Measurements from ENCODE around the gene EIF4A3.

Gene EIF4A3

GRCh38 chr17:80147035-80147822 is at the start of gene EIF4A3:
Gene EIF4A3 (minus strand): TSS chr17:80147128. CDS start chr17:80146961, 167 bp downstream.
- peak; percentile 98 for DNase-seq

- no peak for DNase-seq
Measured at GRCh38 chr17:80196652-80197051, 49.7 kb upstream of the EIF4A3 start.

GRCh38 chr17:80195671-80196529 is 49.0 kb upstream of the EIF4A3 start:
- DNase-seq: no peak

DNA sequence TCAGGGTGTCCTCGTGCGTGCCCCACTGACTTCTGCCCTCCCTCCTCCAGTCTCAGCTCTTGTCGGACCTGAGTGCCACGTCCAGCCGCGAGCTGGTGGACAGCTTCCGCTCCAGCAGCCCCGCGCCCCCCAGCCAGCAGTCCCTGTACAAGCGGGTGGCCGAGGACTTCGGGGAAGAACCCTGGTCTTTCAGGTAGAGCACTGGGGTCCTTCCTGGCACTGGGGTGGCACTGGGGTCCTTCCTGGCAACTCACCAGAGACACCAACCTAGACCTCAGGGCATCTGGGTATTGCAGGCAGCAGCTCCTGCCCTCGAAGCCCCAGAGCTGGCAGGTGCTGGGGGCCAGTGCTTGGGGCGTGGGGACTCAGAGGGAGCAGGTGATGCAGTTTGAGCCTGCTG is 48.2 kb upstream of the EIF4A3 start:
- no peak for DNase-seq

- no peak for DNase-seq
Measured at GRCh38 chr17:80191865-80192661, 45.1 kb upstream of the EIF4A3 start.

GRCh38 chr17:80191192-80191591 is 44.3 kb upstream of the EIF4A3 start:
- no peak for DNase-seq

DNA sequence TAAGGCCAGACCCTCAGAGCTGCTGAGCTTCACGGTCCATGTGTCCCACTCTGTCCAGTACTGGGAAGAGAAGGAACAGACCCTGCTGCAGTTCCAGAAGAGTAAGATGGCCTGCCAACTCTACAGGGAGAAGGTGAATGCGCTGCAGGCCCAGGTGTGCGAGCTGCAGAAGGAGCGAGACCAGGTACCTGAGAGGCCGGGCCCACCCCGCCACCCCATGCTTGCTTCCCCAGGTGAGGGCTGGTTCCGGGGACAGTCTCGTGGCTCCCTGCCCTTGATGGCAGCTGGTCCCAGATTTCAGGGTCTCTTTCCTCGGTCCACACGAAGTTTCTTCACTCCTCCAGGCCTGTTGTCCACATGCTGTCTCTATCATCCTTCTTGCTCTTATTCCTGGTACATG is 43.8 kb upstream of the EIF4A3 start:
- DNase-seq: no peak

- DNase-seq: no peak
Measured at GRCh38 chr17:80189611-80190010, 42.7 kb upstream of the EIF4A3 start.

DNA sequence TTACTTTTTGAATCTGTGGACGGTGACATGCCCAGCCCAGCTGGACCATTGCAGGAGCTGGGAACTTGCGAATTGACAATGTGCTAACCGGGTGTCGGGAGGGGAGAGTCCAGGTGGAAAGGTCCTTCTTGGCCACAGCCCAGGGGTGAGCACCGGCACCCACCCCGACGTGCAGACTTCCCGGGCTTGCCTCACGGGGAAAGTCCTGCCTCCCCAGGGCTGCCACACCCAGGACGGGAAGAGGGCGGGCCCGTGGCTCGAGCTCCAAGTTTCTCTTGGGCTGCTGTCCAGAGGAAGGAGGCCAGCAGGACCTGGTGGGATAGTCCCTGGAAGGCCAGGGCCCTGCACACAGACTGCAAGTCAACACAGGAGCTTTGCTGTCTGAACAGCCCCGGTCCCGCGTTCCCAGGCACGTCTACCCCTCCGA is 40.6 kb upstream of the EIF4A3 start:
- peak; percentile 25 for DNase-seq

- peak; percentile 54 for DNase-seq
Measured at GRCh38 chr17:80187090-80187489, 40.2 kb upstream of the EIF4A3 start.

DNA sequence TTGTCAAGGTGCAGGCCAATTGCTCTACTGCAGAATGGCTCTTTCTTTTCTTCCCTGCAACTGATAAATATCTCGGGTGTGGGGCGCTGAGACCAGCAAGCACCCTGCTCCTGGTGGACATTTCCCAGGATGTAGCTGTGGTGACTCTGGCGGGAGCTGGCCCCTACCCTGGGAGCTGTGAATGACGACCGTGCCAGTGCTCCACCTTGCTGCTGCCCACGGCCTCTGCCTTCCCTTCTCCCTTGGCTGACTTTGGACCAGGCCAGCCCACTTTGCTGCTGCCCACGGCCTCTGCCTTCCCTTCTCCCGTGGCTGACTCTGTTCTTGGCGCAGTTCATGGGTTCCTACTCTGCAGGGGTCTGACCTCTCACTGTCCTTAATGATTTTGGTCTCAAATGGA is 39.0 kb upstream of the EIF4A3 start:
- no peak for DNase-seq

DNA sequence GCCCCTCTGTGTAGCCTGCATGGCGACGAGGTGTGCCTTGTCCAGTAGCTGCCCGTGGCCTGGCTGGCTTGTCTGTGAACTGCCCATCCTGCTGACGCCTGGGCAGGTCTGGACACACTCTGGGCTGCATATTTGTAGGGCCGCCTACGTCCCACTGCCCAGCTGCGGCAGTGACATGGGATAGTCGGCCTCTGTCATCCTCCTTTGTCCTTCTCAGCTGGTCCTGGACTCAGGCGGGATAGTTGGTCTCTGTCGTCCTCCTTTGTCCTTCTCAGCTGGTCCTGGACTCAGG is 37.4 kb upstream of the EIF4A3 start:
- no peak for DNase-seq

DNA sequence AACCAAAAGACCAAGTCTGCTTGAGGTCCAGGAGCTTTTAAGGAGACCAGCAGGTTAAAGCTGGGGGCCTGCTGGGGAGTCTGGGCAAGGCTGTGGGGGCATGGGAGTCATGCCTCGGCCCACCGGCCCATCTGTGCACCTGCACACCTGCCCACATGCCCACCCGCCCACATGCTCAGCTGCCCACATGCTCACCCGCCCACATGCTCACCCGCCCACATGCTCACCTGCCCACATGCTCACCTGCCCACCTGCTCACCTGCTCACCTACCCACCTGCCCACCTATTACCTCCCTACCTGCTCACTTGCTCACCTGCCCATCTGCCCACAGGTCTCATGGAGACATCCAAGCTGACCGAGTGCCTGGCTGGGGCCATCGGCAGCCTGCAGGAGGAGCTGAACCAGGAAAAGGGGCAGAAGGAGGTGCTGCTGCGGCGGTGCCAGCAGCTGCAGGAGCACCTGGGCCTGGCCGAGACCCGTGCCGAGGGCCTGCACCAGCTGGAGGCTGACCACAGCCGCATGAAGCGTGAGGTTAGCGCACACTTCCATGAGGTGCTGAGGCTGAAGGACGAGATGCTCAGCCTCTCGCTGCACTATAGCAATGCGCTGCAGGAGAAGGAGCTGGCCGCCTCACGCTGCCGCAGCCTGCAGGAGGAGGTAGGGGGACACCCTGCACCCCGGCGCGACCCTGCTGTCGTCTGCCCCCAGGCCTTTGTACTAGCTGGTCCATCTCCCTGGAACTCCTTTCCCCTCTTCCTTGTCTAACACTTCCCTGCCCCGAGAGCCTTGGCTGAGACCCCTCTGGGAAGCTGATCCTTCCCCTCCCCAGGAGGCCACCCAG is 36.9 kb upstream of the EIF4A3 start:
- no peak for DNase-seq

GRCh38 chr17:80182845-80183223 is 35.9 kb upstream of the EIF4A3 start:
- no peak for DNase-seq

GRCh38 chr17:80182118-80182844 is 35.4 kb upstream of the EIF4A3 start:
- no peak for DNase-seq

- no peak for DNase-seq
Measured at GRCh38 chr17:80181431-80181830, 34.5 kb upstream of the EIF4A3 start.

GRCh38 chr17:80180192-80180591 is 33.3 kb upstream of the EIF4A3 start:
- no peak for DNase-seq

- DNase-seq: no peak
Measured at GRCh38 chr17:80177986-80178595, 31.2 kb upstream of the EIF4A3 start.

DNA sequence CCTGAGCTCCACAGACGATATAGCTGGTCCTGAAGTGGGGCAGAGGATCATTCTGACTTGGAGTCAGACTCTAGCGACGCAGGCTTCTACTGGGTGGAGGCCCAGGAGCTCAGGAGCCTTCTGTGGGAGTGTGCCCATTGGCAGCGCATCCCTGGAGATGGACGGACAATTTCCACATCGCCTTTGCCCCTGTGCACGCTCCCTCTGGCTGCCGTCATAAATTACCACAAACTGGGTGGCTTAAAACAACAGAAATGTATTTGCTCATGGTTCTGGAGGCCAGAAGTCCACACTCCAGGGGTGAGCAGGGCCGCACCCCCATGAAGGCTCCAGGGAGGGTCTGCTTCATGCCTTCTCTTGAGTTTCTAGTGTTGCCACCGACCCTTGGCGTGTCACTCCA is 29.8 kb upstream of the EIF4A3 start:
- no peak for DNase-seq

DNA sequence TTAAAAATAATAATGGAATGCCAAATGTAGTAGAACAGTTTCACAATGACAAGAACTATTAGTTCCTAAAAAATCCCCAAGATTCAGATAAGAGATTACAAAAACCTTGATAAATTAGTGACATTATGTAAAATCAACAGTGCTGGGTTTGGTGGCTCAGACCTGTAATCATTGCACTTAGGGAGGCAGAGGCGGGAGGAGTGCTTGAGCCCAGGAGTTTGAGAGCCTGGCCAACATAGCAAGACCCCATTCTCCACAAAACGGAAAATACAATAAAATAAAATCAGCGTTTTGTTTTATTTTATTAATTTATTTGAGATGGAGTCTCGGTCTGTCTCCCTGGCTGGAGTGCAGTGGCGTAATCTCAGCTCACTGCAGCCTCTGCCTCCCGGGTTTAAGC is 27.0 kb upstream of the EIF4A3 start:
- DNase-seq: no peak

GRCh38 chr17:80173126-80173525 is 26.2 kb upstream of the EIF4A3 start:
- no peak for DNase-seq
